Suprapubic skin (tissue), 4 donors: Measurements from ENCODE around the gene CCDC159.

Source experiments
- EP300 ChIP-seq: sonication (generic); formaldehyde crosslinking; IDR thresholded peaks from one replicate; pipeline ENCODE4 v1.6.1; 2017; ENCODE audit warnings: antibody characterized with exemption
- POLR2A ChIP-seq, 2 donors: fragments of 450-650 bp; IDR thresholded peaks; one replicate each; pipeline ENCODE4 v1.6.1; 2017; ENCODE audit warnings: antibody characterized with exemption in 2 of 2, mild to moderate bottlenecking in 2 of 2, moderate library complexity in 2 of 2
- POLR2AphosphoS5 ChIP-seq, 3 donors: sonication (generic); formaldehyde crosslinking; IDR thresholded peaks; one replicate each; pipeline ENCODE4 v1.6.1; 2017; ENCODE audit warnings: antibody characterized with exemption in 3 of 3
- TF ChIP-seq, protein P1 (sequence below), 2 donors: fragments of 200-600 bp in 1 of 2; fragments of 450-650 bp in 1 of 2; sonication (generic) in 1 of 2; IDR thresholded peaks; one replicate each; pipeline ENCODE4 v1.5.1; 2016 to 2019; ENCODE audit warnings: antibody characterized with exemption in 2 of 2, mild to moderate bottlenecking in 1 of 2, moderate library complexity in 1 of 2

DNA sequence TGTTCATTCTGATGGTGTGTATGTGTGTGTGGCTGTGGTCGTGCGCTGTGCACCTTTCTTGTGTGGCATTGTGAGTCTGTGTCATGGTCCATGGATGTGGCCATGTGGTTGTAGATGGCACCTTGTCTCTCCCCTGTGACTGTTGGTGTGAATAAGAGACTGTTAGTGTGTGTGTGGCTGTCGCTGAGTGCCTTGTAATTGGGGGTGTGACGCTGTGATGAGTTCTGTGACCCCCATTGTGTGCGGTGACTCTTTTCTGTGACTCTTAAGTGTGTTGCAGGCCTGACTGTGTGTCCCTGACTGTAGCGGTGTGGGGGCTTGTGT lies 9.7 kb downstream of the CCDC159 start:
- TF ChIP-seq POLR2A (IDR thresholded peaks at IDR 0.05): no peak
- no peak for TF ChIP-seq POLR2AphosphoS5 (IDR thresholded peaks at IDR 0.05)
- TF ChIP-seq, protein P1, sequence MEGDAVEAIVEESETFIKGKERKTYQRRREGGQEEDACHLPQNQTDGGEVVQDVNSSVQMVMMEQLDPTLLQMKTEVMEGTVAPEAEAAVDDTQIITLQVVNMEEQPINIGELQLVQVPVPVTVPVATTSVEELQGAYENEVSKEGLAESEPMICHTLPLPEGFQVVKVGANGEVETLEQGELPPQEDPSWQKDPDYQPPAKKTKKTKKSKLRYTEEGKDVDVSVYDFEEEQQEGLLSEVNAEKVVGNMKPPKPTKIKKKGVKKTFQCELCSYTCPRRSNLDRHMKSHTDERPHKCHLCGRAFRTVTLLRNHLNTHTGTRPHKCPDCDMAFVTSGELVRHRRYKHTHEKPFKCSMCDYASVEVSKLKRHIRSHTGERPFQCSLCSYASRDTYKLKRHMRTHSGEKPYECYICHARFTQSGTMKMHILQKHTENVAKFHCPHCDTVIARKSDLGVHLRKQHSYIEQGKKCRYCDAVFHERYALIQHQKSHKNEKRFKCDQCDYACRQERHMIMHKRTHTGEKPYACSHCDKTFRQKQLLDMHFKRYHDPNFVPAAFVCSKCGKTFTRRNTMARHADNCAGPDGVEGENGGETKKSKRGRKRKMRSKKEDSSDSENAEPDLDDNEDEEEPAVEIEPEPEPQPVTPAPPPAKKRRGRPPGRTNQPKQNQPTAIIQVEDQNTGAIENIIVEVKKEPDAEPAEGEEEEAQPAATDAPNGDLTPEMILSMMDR (IDR thresholded peaks at IDR 0.05): no peak
- no peak for TF ChIP-seq EP300
